Activated T-cell treated with anti-CD3 and anti-CD28 coated beads for 48 hours (primary cell): ENCODE results near the gene PCBP3.

ENCODE experiments used
- DNase-seq: peaks from one replicate; pipeline ENCODE4 v3.0.0-alpha.2; 2020; ENCODE audit warnings: low read depth

The PCBP3 gene

GRCh38 chr21:45861156-45861870, 217.8 kb downstream of the PCBP3 start:
- DNase-seq = no peak

GRCh38 chr21:45862543-45863207, 219.2 kb downstream of the PCBP3 start:
- DNase-seq = no peak

DNA sequence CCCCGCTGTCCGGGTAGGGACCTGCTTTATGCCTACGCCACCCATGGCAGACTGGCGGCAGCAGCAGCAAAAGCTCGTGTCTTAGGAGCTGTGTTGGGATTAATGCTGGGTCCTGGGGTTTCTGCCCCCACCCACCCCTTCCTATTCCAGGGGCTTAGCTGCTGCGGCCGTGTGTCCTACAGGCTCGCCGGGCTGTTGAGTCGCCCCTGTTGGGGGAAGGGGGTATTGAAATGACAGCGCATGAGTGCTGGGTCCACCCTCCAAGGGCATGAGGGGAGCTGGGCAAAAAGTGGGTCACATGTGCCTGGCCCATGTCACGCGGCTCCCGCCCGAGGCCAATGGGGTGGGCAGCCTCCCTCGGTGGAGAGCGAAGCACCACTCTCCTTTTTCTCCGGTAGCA, 219.7 kb downstream of the PCBP3 start:
- no peak for DNase-seq

- DNase-seq = no peak
These were observed 220.2 kb downstream of the PCBP3 start for GRCh38 chr21:45863751-45864150.

- no peak for DNase-seq
These were observed 220.9 kb downstream of the PCBP3 start for GRCh38 chr21:45864436-45864835.

DNA sequence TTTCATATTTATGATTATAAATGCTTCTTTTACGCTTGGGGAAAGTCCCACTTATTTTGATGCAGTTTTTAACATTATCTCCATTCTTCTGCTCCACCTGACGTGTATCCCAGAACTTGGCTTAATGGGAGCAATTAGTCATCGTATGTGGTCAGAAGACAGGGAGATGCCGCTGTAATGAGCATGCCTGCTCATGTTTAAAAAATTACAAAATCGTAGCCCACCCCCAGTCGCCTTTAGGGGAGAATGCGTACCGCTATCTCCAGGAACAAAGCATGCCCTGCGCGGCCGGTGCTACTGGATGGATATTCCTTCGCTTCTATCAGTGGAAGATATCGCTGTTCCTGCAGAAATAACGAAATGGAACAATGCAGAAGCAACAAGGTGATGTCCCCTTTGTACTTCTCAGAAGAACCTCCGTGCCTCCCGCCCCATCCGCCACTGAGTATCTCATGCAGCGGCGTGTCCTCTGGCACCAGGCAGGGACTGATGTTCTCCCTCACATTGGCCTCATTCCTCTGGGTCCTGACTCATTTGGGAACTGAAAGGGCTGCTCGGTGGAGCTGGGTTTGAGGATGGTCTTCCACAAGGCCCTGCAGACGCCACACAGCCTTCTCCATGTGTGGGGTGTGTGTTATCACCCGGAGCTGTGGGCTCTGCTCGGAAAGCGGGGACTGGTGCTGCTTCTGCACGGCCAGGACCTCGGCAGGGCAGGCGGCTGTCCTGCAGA, 221.7 kb downstream of the PCBP3 start:
- DNase-seq = no peak

- DNase-seq = no peak
These were observed 223.0 kb downstream of the PCBP3 start for GRCh38 chr21:45866551-45866950.

- DNase-seq = no peak
These were observed 223.6 kb downstream of the PCBP3 start for GRCh38 chr21:45867041-45867666.

GRCh38 chr21:45867671-45868081, 224.2 kb downstream of the PCBP3 start:
- no peak for DNase-seq

- no peak for DNase-seq
These were observed 224.6 kb downstream of the PCBP3 start for GRCh38 chr21:45868086-45868485.

DNA sequence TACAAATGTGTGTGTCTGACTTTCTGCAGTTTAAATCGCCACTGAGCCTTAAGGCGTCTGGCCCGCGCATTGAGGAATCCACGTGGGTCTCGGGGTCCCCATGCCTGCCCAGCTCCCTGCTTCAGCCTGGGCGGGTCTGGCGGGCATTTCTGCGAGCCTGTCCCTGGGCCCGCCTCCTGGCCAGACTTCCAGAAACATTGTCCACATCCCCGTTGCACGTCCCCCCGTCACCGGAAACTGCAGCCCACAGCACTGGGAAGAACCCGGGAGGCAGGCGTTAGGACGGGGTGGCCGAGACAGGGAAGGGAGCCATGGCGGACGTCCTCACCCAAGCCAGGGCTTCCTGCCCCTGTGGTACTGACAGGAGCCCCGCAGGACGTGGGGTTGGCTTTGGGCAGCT, 225.0 kb downstream of the PCBP3 start:
- DNase-seq = no peak

GRCh38 chr21:45869121-45870007, 225.8 kb downstream of the PCBP3 start:
- DNase-seq = no peak

DNA sequence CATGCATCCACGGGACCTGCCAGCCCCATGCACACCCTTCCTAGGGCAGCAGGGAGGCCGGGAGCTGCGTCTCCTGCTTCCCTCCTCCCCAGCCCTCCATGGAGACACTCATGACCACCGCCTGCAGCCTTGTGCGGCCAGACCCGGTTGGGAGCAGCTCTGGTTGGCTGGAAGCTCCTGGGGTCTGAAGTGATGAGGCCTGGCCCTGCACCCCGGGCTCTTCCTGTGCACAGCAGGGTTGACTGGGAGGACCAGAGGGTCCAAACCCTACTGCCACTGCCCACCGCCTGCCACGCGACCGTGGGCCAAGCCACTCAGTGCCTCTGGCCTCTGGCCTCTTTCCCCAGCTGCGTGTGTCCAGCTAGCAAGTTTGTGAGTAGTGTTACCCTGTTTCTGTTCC, 226.9 kb downstream of the PCBP3 start:
- no peak for DNase-seq

DNA sequence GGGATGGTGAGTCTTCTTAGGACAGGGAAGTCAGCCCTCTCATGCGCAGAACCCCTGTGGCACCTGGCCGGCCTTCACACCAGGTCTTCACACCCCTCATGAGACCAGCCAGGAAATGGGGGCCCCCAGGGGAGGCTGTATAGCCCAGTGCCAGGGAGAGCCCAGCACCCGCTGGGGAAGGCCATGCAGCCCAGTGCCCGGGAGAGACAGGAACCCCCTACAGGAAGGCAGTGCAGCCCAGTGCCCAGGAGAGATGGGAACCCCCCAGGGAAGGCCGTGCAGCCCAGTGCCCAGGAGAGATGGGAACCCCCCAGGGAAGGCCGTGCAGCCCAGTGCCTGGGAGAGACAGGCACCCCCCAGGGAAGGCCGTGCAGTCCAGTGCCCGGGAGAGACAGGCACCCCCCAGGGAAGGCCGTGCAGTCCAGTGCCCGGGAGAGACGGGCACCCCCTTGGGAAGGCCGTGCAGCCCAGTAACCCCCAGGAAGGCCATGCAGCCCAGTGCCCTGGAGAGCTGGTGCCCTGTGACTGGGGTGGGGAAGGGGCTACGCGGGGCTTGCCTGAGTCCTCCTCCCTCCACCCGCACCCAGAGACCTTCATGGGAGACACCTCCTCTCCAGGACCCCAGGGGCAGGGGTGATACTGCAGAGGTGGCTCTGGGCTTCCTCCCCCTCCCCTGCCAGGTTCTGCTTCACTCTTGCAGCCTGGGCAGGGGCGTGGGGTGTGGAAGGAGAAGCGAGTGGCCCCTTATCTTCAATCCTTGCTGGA, 227.5 kb downstream of the PCBP3 start:
- DNase-seq = no peak

- DNase-seq = no peak
These were observed 228.2 kb downstream of the PCBP3 start for GRCh38 chr21:45871616-45872236.

DNA sequence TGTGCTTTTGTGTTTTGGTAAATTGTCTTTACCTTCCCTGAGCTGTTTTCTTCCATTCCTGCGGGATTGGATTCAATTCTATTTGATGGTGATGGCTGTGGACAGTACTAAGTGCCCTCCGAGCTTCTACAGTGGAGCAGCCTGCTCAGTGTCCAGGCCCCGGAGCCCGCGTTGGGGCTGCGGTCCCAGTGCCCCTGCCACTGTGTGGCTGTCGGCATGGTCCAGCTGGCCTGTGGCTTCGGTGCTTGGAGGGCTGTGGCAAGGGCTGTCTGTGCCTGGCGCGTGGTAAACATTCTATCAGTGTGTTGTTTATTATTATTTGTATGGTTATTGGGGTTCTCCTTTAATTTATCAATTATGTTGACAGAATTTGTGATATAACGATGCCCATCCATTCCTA, 228.9 kb downstream of the PCBP3 start:
- DNase-seq = no peak

GRCh38 chr21:45872902-45873301, 229.4 kb downstream of the PCBP3 start:
- no peak for DNase-seq

GRCh38 chr21:45873418-45873817, 229.9 kb downstream of the PCBP3 start:
- no peak for DNase-seq

DNA sequence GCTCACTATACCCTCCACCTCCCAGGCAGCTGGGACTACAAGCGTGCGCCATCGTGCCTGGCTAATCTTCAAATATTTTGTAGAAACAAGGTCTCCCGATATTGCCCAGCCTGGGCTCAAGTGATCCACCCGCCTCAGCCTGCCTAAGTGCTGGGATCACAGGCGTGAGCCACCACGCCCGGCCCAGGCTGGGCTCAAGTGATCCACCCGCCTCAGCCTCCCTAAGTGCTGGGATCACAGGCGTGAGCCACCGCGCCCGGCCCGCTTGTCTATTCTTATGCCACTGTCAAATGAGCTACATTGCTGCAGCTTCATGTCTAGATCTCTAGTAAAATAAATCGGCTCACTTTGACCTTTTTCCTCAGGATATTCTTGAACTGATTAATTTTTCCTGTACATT, 230.3 kb downstream of the PCBP3 start:
- DNase-seq = no peak

GRCh38 chr21:45874716-45875415, 231.3 kb downstream of the PCBP3 start:
- DNase-seq = no peak
